Measurements from ENCODE around the gene EXOC1. TPM values are rescaled to one million over a fixed set of nuclear protein-coding genes. Genes with fewer than 3 reads are reported as not detected.
A peak's percentile ranks its signal among the peaks of the same experiment; 100 is the strongest.
"Not testable (repeated sequence)": the region's sequence is repeated elsewhere in the genome, so short reads cannot be mapped to it uniquely, and the experiment has no call there.

Gene EXOC1
- total RNA-seq, 1 donor from 2014 or later: 20.4 TPM

DNA sequence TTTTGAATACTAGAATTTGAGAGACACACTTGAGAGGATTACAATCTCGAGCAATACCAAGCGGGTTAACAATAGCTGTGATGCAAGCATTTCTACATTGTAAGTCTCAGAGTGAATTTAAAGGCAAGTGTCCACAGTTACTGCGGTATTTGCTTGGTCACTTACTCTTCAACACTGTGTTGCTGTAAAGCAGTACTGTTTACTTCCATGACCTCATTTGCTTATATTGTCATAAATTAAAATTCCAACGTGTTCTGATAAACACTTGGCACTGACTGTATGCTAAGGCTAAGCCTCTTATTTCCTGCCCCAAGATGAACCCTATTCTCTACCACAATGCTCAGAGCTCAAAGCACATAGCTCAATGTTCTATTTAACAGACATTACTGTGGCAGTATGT, 22.7 kb upstream of the EXOC1 start:
- intact Hi-C loops (cut with micrococcal nuclease): no loop called here
- DNase-seq (ENCODE audit: low spot score): no peak
- Mint-ChIP-seq H3K9me3 (no peaks in the 10 kb centered on the region), H3K4me1 (ENCODE audit: low read depth) (no peaks in the 10 kb centered on the region), H3K4me3 (ENCODE audit: low read depth) (no peak overlapping the region), H3K36me3 (ENCODE audit: low read depth) (no peaks in the 10 kb centered on the region), H3K27ac (no peak overlapping the region), H3K27me3 (ENCODE audit: low read depth) (peaks cover 26% of the 10 kb centered on the region)

DNA sequence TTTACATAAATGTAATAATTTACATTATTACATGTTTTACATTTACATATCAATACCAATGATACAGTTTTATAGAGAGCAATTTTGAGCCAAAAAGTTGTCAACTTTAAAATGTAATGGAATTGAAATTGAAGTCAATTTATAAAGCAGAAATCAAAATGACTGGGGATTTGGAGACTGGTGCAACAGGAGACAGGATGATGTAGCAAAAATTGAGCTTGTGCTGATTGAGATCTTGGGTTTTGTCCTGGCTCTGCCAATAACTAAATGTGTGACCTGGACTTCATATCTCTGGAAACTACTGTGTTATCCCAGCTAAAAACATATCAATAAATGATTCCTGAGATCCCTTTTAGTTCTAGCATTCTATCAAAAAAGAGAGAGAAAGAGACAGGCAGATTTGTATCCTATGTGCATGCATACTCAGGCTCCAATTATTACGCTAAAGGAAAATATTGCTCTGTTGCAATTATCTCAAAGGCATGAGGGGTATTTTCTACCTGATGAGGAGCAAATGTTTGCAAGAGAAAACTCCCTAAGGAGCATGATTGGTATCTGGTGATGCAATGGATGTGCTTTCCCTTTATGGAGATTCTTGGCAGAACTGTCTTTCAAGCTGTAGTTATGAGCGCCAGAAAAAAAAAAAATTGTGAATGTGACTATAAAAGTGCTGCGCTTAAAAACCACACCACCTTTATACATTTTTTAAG, 19.2 kb upstream of the EXOC1 start:
- H3K27ac Mint-ChIP-seq: no peak overlapping the region
- no peak overlapping the region for H3K4me3 Mint-ChIP-seq (ENCODE audit: low read depth)
- H3K9me3 Mint-ChIP-seq: no peaks in the 10 kb centered on the region
- no peaks in the 10 kb centered on the region for H3K36me3 Mint-ChIP-seq (ENCODE audit: low read depth)
- no peaks in the 10 kb centered on the region for H3K4me1 Mint-ChIP-seq (ENCODE audit: low read depth)
- intact Hi-C loops (cut with micrococcal nuclease): no loop called here
- DNase-seq (ENCODE audit: low spot score): no peak
- H3K27me3 Mint-ChIP-seq (ENCODE audit: low read depth): peaks cover 28% of the 10 kb centered on the region

DNA sequence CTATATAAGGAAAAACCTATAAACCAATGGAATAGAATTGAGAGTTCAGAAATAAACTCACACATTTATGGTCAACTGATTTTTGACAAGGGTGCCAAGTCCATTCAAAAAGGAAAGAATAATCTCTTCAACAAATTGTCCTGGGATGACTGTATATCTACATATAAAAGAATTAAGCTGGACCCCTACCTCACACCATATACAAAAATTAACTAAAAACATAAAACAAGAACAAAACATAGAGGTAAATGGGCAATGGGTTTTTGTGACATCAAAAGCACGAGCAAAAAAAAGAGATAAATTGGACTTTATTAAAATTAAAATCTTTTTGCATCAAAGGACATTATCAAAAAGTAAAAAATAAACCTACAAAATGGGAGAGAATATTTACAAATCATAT, 15.5 kb upstream of the EXOC1 start:
- H3K4me3 Mint-ChIP-seq (ENCODE audit: low read depth): no peak overlapping the region
- H3K27ac Mint-ChIP-seq: no peak overlapping the region
- intact Hi-C loops (cut with micrococcal nuclease): no loop called here
- H3K4me1 Mint-ChIP-seq (ENCODE audit: low read depth): no peaks in the 10 kb centered on the region
- H3K27me3 Mint-ChIP-seq (ENCODE audit: low read depth): peaks cover 21% of the 10 kb centered on the region
- no peaks in the 10 kb centered on the region for H3K9me3 Mint-ChIP-seq
- DNase-seq (ENCODE audit: low spot score): no peak
- H3K36me3 Mint-ChIP-seq (ENCODE audit: low read depth): no peaks in the 10 kb centered on the region

DNA sequence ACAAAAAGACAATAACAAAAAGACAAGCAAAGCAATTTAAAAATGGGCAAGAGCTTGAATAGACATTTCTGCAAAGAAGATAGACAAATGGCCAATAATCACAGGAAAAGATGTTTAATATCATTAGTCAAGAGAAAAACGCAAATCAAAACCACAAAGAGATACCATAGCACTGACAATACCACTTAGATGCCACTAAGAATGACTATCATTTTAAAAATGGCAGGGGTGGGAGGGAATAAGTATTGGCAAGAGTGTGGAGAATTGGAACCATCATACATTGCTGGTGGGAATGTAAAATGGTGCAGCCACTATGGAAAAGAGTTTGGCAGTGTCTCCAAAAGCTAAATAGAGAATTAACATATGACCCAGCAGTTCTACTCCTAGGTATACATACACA, 15.1 kb upstream of the EXOC1 start:
- Mint-ChIP-seq H3K36me3 (ENCODE audit: low read depth) (no peaks in the 10 kb centered on the region), H3K9me3 (no peaks in the 10 kb centered on the region), H3K27me3 (ENCODE audit: low read depth) (peaks cover 21% of the 10 kb centered on the region), H3K4me3 (ENCODE audit: low read depth) (no peak overlapping the region), H3K4me1 (ENCODE audit: low read depth) (no peaks in the 10 kb centered on the region), H3K27ac (no peak overlapping the region)
- intact Hi-C loops (cut with micrococcal nuclease): no loop called here
- no peak for DNase-seq (ENCODE audit: low spot score)

DNA sequence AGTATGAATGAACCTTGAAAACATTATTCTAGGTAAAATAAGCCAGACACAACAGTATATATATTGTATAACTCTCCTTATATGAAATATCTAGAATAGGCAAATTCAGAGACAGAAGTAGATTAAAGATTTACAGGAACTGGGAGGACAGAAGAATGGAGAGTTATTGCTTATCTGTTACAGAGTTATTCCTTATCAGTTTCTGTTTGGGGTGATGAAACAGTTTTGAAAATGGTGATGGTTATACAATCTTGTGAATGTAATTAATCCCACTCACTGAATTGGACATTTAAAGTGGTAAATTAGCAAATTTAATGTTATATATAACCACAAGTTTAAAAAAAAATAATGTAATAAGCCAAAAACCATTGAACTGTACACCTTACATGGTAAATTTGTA, 14.5 kb upstream of the EXOC1 start:
- no peak for DNase-seq (ENCODE audit: low spot score)
- H3K4me3 Mint-ChIP-seq (ENCODE audit: low read depth): no peak overlapping the region
- H3K4me1 Mint-ChIP-seq (ENCODE audit: low read depth): no peaks in the 10 kb centered on the region
- H3K27me3 Mint-ChIP-seq (ENCODE audit: low read depth): peaks cover 17% of the 10 kb centered on the region
- intact Hi-C loops (cut with micrococcal nuclease): no loop called here
- H3K36me3 Mint-ChIP-seq (ENCODE audit: low read depth): no peaks in the 10 kb centered on the region
- H3K27ac Mint-ChIP-seq: no peak overlapping the region
- no peaks in the 10 kb centered on the region for H3K9me3 Mint-ChIP-seq

DNA sequence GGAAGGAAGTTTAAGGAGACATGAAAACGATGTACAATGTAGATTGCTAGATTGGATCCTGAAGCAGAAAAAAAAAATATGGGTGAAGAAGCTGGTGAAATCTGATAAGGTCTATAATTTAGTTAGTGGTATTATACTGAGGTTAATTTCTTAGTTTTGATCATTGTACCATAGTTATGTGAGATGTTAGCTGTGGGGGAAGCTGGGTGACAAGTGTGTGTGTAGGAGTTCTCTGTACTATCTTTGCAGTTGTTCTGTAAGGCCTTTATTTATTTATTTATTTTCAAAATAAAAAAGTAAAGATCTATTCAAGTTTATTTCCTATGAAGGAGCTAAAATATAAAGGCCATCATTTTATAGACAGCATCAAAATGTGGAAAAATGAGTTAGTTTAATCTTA, 12.5 kb upstream of the EXOC1 start:
- Mint-ChIP-seq H3K4me3 (ENCODE audit: low read depth) (no peak overlapping the region), H3K9me3 (no peaks in the 10 kb centered on the region), H3K27ac (no peak overlapping the region), H3K4me1 (ENCODE audit: low read depth) (no peaks in the 10 kb centered on the region), H3K27me3 (ENCODE audit: low read depth) (peaks cover 9% of the 10 kb centered on the region), H3K36me3 (ENCODE audit: low read depth) (no peaks in the 10 kb centered on the region)
- intact Hi-C loops (cut with micrococcal nuclease): no loop called here
- no peak for DNase-seq (ENCODE audit: low spot score)

DNA sequence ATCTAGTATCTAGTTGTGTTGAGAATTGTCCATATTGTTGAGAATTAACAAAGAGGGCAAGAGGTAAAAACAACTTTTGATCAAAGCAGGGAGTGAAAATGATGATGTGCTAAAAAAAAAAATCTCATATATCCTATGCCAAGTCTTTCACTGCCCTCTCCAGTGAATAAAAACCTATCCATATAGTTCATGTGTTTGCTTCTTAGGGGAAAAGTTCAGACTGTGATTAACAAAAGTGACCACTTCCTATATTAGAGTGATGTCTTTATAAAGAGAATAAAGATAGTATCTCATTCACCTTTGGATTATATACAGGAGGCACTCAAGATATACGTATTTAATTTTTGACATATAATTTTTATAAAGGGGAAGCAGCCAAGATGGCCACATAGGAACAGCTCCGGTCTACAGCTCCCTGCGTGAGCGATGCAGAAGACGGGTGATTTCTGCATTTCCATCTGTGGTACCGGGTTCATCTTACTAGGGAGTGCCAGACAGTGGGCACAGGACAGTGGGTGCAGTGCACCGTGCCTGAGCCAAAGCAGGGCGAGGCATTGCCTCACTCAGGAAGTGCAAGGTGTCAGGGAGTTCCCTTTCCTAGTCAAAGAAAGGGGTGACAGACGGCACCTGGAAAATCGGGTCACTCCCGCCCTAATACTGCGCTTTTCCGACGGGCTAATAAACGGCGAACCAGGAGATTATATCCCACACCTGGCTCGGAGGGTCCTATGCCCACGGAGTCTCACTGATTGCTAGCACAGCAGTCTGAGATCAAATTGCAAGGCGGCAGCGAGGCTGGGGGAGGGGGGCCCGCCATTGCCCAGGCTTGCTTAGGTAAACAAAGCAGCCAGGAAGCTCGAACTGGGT, 11.8 kb upstream of the EXOC1 start:
- H3K36me3 Mint-ChIP-seq (ENCODE audit: low read depth); H3K27ac Mint-ChIP-seq; H3K9me3 Mint-ChIP-seq; H3K4me3 Mint-ChIP-seq (ENCODE audit: low read depth); intact Hi-C loops (cut with micrococcal nuclease); H3K4me1 Mint-ChIP-seq (ENCODE audit: low read depth); H3K27me3 Mint-ChIP-seq (ENCODE audit: low read depth); DNase-seq (ENCODE audit: low spot score): not testable (repeated sequence)

DNA sequence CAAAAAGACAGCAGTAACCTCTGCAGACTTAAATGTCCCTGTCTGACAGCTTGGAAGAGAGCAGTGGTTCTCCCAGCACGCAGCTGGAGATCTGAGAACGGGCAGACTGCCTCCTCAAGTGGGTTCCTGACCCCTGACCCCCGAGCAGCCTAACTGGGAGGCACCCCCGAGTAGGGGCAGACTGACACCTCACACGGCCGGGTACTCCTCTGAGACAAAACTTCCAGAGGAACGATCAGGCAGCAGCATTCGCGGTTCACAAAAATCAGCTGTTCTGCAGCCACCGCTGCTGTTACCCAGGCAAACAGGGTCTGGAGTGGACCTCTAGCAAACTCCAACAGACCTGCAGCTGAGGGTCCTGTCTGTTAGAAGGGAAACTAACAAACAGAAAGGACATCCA, 11.1 kb upstream of the EXOC1 start:
- H3K36me3 Mint-ChIP-seq (ENCODE audit: low read depth); H3K9me3 Mint-ChIP-seq; H3K27me3 Mint-ChIP-seq (ENCODE audit: low read depth); H3K27ac Mint-ChIP-seq; DNase-seq (ENCODE audit: low spot score); intact Hi-C loops (cut with micrococcal nuclease); H3K4me1 Mint-ChIP-seq (ENCODE audit: low read depth); H3K4me3 Mint-ChIP-seq (ENCODE audit: low read depth): not testable (repeated sequence)

DNA sequence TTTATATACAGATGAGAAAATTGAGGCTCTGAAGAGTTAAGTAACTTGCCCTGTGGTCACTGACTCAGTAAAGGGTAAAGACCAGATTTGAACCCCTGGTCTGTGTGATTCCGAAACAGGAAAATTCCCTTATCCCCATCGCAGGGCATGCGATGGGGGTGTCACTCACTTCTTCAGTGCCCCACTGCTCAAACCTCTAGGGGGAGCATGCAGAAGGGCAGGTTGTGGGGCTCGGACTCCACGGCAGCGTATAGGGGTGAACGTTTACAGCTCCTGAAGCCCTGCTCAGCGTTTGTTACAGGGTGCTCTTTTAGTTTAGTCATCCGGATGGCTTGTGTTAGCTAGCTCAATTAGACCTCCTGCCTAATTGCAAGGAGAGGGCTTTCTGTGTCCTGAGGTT, 3.7 kb upstream of the EXOC1 start:
- H3K27ac Mint-ChIP-seq: no peak overlapping the region
- peaks cover 4% of the 10 kb centered on the region for H3K36me3 Mint-ChIP-seq (ENCODE audit: low read depth)
- intact Hi-C loops (cut with micrococcal nuclease): loop anchor here (5.0 kb wide), 3 partner anchors 302 to 502 kb away; partner anchors contain the start of genes CLOCK, SRD5A3 and TMEM165
- no peaks in the 10 kb centered on the region for H3K27me3 Mint-ChIP-seq (ENCODE audit: low read depth)
- peaks cover 5% of the 10 kb centered on the region for H3K9me3 Mint-ChIP-seq
- peaks cover 20% of the 10 kb centered on the region for H3K4me1 Mint-ChIP-seq (ENCODE audit: low read depth)
- H3K4me3 Mint-ChIP-seq (ENCODE audit: low read depth): no peak overlapping the region
- DNase-seq (ENCODE audit: low spot score): no peak

DNA sequence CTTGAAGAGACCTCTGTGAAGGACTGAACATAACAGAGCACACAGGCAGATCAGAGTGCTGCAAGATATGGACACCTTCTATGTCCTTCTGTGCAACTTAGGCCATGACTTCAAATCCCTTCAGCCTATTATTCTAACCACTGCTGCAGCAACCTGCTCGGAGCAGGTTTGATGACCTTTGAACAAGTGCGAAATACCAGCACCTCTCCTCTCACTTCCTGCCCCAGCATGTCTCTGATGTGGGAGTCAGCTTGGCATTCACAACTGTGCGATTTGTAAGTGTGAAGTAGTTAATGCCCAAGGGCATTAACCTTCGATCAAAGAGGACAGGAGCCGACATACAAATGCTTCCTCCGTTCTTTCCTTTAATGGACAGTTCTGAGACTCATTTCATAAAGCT, 1.6 kb upstream of the EXOC1 start:
- peaks cover 7% of the 10 kb centered on the region for H3K9me3 Mint-ChIP-seq
- intact Hi-C loops (cut with micrococcal nuclease): loop anchor here (2.0 to 5.0 kb wide), 4 partner anchors 97 to 505 kb away; partner anchors contain the start of genes CEP135, CLOCK, SRD5A3 and TMEM165
- peaks cover 7% of the 10 kb centered on the region for H3K36me3 Mint-ChIP-seq (ENCODE audit: low read depth)
- H3K4me3 Mint-ChIP-seq (ENCODE audit: low read depth): peak overlapping the region; percentile 18
- DNase-seq (ENCODE audit: low spot score): no peak
- H3K27ac Mint-ChIP-seq: no peak overlapping the region
- H3K27me3 Mint-ChIP-seq (ENCODE audit: low read depth): no peaks in the 10 kb centered on the region
- peaks cover 20% of the 10 kb centered on the region for H3K4me1 Mint-ChIP-seq (ENCODE audit: low read depth)

DNA sequence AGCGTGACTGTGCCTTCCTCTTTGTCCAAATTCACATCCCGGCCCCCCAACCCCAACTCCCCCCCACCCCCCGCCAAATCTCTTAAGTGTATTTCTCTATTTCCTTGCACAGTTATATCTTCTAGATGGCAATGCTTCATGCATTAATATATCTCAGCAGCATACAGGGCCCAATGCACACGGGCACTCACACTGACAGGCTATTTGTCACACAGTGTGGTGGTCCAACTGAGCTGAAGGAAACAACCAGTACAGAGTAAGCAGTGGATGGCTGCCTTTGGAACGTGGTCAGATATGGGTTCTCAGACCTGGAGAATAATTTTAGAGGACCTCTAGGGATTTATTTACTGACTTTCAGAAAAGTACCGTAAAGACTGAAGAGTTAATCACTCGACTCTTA, 681 bp downstream of the EXOC1 start:
- H3K9me3 Mint-ChIP-seq: peaks cover 12% of the 10 kb centered on the region
- H3K27ac Mint-ChIP-seq: peak overlapping the region; percentile 54
- no peak overlapping the region for H3K4me3 Mint-ChIP-seq (ENCODE audit: low read depth)
- DNase-seq (ENCODE audit: low spot score): no peak
- H3K36me3 Mint-ChIP-seq (ENCODE audit: low read depth): peaks cover 26% of the 10 kb centered on the region
- H3K27me3 Mint-ChIP-seq (ENCODE audit: low read depth): no peaks in the 10 kb centered on the region
- peaks cover 20% of the 10 kb centered on the region for H3K4me1 Mint-ChIP-seq (ENCODE audit: low read depth)
- intact Hi-C loops (cut with micrococcal nuclease): loop anchor here (5.0 kb wide), 3 partner anchors 307 to 507 kb away; partner anchors contain the start of genes CLOCK, SRD5A3 and TMEM165

DNA sequence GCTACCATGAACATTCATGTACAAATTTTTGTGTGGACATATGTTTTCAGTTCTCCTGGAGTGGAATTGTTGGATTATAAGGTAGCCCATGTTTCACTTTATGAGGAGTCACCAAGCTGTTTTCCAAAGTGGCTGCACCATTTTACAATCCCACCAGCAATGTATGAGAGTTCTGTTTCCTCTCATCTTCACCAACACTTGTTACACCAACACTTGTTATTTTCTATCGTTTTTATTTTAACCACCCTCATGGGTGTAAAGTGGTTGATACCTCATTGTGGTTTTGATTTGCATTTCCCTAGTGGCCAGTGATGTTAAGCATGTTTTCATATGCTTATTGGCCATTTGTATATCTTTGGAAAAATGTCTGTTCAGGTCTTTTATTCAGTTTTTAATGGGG, 4.1 kb downstream of the EXOC1 start:
- Mint-ChIP-seq H3K4me1 (ENCODE audit: low read depth) (peaks cover 7% of the 10 kb centered on the region), H3K27me3 (ENCODE audit: low read depth) (no peaks in the 10 kb centered on the region), H3K27ac (no peak overlapping the region), H3K9me3 (peaks cover 8% of the 10 kb centered on the region), H3K4me3 (ENCODE audit: low read depth) (no peak overlapping the region), H3K36me3 (ENCODE audit: low read depth) (peaks cover 41% of the 10 kb centered on the region)
- intact Hi-C loops (cut with micrococcal nuclease): no loop called here
- no peak for DNase-seq (ENCODE audit: low spot score)

DNA sequence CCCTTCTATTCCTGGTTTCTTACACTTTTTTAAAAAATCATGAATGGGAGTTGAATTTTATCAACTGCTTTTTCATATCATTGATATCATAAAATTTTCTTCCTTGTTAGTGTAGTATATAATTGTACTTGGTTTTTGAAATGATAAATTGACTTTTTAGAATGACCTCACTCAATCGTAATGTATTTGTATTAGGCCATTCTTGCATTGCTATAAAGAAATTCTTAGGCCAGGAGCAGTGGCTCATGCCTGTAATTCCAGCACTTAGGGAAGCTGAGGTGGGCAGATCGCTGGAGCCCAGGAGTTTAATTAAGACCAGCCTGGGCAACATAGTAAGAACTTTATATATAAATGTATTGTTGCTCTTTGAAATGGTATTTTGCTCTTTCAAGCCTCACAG, 6.3 kb downstream of the EXOC1 start:
- H3K4me3 Mint-ChIP-seq (ENCODE audit: low read depth): no peak overlapping the region
- H3K36me3 Mint-ChIP-seq (ENCODE audit: low read depth): peaks cover 45% of the 10 kb centered on the region
- H3K4me1 Mint-ChIP-seq (ENCODE audit: low read depth): peaks cover 3% of the 10 kb centered on the region
- H3K27me3 Mint-ChIP-seq (ENCODE audit: low read depth): no peaks in the 10 kb centered on the region
- H3K9me3 Mint-ChIP-seq: peaks cover 8% of the 10 kb centered on the region
- intact Hi-C loops (cut with micrococcal nuclease): no loop called here
- no peak overlapping the region for H3K27ac Mint-ChIP-seq
- no peak for DNase-seq (ENCODE audit: low spot score)
